Karpas-422 (cell line): ENCODE measurements around the gene GAS1. TPM values are rescaled to one million over a fixed set of nuclear protein-coding genes. Genes with fewer than 3 reads are reported as not detected.

Experiments
- DNase-seq: peaks from one replicate; pipeline ENCODE4 v3.0.0-alpha.2; 2015
- H2AFZ ChIP-seq: fragments of 200-600 bp; sonication (generic); 2 replicates; pipeline ENCODE4 v1.6.1; 2014; ENCODE audit warnings: antibody characterized with exemption, low read length, mixed read lengths
- H3K27ac ChIP-seq: fragments of 200-600 bp; sonication (generic); 2 replicates; pipeline ENCODE4 v1.5.1; 2014; ENCODE audit warnings: mild to moderate bottlenecking, low read length, moderate library complexity
- H3K27me3 ChIP-seq: fragments of 200-600 bp; sonication (generic); 2 replicates; pipeline ENCODE4 v1.6.1; 2014; ENCODE audit warnings: low read length, mixed read lengths
- H3K36me3 ChIP-seq: fragments of 200-600 bp; sonication (generic); 2 replicates; pipeline ENCODE4 v1.6.1; 2014; ENCODE audit warnings: low read length, mixed read lengths; ENCODE audit not compliant: insufficient read depth
- H3K4me1 ChIP-seq: fragments of 200-600 bp; sonication (generic); 2 replicates; pipeline ENCODE4 v1.6.1; 2014; ENCODE audit warnings: mild to moderate bottlenecking, low read length, mixed read lengths
- H3K4me2 ChIP-seq: fragments of 200-600 bp; sonication (generic); 2 replicates; pipeline ENCODE4 v1.6.1; 2014; ENCODE audit warnings: low read length, low read depth, mild to moderate bottlenecking; ENCODE audit not compliant: poor library complexity, severe bottlenecking
- H3K4me3 ChIP-seq: fragments of 200-600 bp; sonication (generic); 2 replicates; pipeline ENCODE4 v1.5.1; 2014; ENCODE audit warnings: mild to moderate bottlenecking, antibody characterized with exemption, low read length, mixed read lengths
- H3K79me2 ChIP-seq: fragments of 200-600 bp; sonication (generic); 2 replicates; pipeline ENCODE4 v1.6.1; 2014; ENCODE audit warnings: mild to moderate bottlenecking, low read length, mixed read lengths
- H3K9ac ChIP-seq: fragments of 200-600 bp; sonication (generic); 2 replicates; pipeline ENCODE4 v1.6.0; 2014; ENCODE audit warnings: low read length
- H3K9me2 ChIP-seq: fragments of 200-600 bp; sonication (generic), shearing (Covaris generic); replicated peaks from 2 replicates; pipeline ENCODE4 v1.6.0; 2014; ENCODE audit warnings: mild to moderate bottlenecking, low read length, moderate library complexity; ENCODE audit not compliant: insufficient read depth
- H3K9me3 ChIP-seq: fragments of 300-700, 200-600 bp; sonication (generic); 2 replicates; pipeline ENCODE4 v1.6.1; 2014; ENCODE audit warnings: low read length, mixed read lengths
- H4K20me1 ChIP-seq: fragments of 200-600 bp; sonication (generic); 2 replicates; pipeline ENCODE4 v1.6.1; 2014; ENCODE audit warnings: mild to moderate bottlenecking, antibody characterized with exemption, low read length, low read depth; ENCODE audit not compliant: insufficient read depth
- total RNA-seq: library from RNA; depleted of rRNA; stranded (reverse); fragments of >200 nt; shearing (Covaris generic); gene quantifications from 2 replicates; pipeline ENCODE4 v1.2.3, GENCODE V29; 2014; ENCODE audit warnings: low replicate concordance

Gene GAS1
- total RNA-seq, 1 experiment from 2014 or later = 0.15 TPM

DNA sequence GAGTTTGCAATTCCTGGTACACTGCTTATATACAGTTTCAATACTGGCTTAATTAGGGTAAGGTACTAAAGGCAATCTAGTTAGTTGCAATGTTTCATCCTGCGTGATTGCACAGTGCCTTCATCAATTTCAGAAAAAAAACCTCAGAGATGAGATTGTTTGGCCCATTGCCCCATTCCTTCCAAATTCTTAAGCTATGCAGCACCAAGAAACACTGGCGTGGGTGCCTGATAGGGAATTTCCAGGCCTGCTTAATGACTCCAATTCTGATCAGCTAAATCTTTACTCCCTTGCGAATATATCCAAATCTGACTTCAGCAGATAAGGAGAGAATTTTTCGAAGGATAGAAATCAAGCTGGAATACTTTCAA, 35.9 kb upstream of the GAS1 start:
- H2AFZ ChIP-seq = no peak overlapping the region
- H3K4me2 ChIP-seq = no peak overlapping the region

GRCh38 chr9:86980802-86981201, 33.5 kb upstream of the GAS1 start:
- H3K4me3 ChIP-seq = no peak overlapping the region
- no peak for DNase-seq
- no peak overlapping the region for H3K9ac ChIP-seq
- no peaks in the 10 kb centered on the region for H3K27me3 ChIP-seq
- H3K4me1 ChIP-seq = no peaks in the 10 kb centered on the region
- no peaks in the 10 kb centered on the region for H3K9me3 ChIP-seq
- H2AFZ ChIP-seq = no peak overlapping the region
- H3K79me2 ChIP-seq = no peaks in the 10 kb centered on the region
- H3K4me2 ChIP-seq = no peak overlapping the region
- no peaks in the 10 kb centered on the region for H3K36me3 ChIP-seq
- H4K20me1 ChIP-seq = no peaks in the 10 kb centered on the region
- H3K9me2 ChIP-seq = no peaks in the 10 kb centered on the region
- H3K27ac ChIP-seq = no peak overlapping the region

More for the DNA sequence above, 35.9 kb upstream of the GAS1 start:
- Histone ChIP-seq H3K79me2 (no peaks in the 10 kb centered on the region), H3K9me3 (no peaks in the 10 kb centered on the region), H3K9me2 (no peaks in the 10 kb centered on the region), H3K4me1 (no peaks in the 10 kb centered on the region), H3K27me3 (no peaks in the 10 kb centered on the region), H4K20me1 (no peaks in the 10 kb centered on the region), H3K4me3 (no peak overlapping the region), H3K27ac (no peak overlapping the region), H3K9ac (no peak overlapping the region), H3K36me3 (no peaks in the 10 kb centered on the region)
- DNase-seq = no peak

DNA sequence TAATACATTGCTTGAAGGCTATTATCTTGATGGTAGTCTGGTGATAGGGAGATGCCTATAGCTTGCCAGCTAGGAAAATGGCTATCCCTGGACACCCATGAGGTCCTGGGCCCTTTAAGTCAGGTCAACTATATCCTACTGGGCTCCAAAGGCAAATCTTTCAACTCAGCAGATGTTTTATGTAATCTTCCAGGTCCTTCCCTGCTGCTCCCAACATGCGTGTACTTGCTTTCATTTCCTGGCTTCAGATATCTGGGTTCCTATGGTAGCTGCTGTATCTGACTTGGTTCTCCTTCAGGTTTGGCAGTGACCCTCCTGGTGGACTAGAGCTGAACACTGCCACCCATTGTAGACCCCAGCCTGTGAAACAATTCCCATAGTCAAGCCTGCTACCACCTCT, 32.4 kb upstream of the GAS1 start:
- H3K4me3 ChIP-seq = no peak overlapping the region
- no peak overlapping the region for H3K9ac ChIP-seq
- H3K27ac ChIP-seq = no peak overlapping the region
- H3K36me3 ChIP-seq = no peaks in the 10 kb centered on the region
- no peaks in the 10 kb centered on the region for H4K20me1 ChIP-seq
- no peaks in the 10 kb centered on the region for H3K27me3 ChIP-seq
- DNase-seq = no peak
- no peaks in the 10 kb centered on the region for H3K79me2 ChIP-seq
- H3K9me2 ChIP-seq = no peaks in the 10 kb centered on the region
- no peak overlapping the region for H3K4me2 ChIP-seq
- no peaks in the 10 kb centered on the region for H3K4me1 ChIP-seq
- no peak overlapping the region for H2AFZ ChIP-seq
- no peaks in the 10 kb centered on the region for H3K9me3 ChIP-seq

GRCh38 chr9:86978922-86979474, 31.7 kb upstream of the GAS1 start:
- no peaks in the 10 kb centered on the region for H3K36me3 ChIP-seq
- H3K27ac ChIP-seq = no peak overlapping the region
- no peaks in the 10 kb centered on the region for H3K79me2 ChIP-seq
- H2AFZ ChIP-seq = no peak overlapping the region
- H4K20me1 ChIP-seq = no peaks in the 10 kb centered on the region
- H3K9me2 ChIP-seq = no peaks in the 10 kb centered on the region
- H3K4me2 ChIP-seq = no peak overlapping the region
- H3K4me1 ChIP-seq = no peaks in the 10 kb centered on the region
- no peaks in the 10 kb centered on the region for H3K27me3 ChIP-seq
- no peaks in the 10 kb centered on the region for H3K9me3 ChIP-seq
- H3K4me3 ChIP-seq = no peak overlapping the region
- no peak overlapping the region for H3K9ac ChIP-seq
- no peak for DNase-seq

DNA sequence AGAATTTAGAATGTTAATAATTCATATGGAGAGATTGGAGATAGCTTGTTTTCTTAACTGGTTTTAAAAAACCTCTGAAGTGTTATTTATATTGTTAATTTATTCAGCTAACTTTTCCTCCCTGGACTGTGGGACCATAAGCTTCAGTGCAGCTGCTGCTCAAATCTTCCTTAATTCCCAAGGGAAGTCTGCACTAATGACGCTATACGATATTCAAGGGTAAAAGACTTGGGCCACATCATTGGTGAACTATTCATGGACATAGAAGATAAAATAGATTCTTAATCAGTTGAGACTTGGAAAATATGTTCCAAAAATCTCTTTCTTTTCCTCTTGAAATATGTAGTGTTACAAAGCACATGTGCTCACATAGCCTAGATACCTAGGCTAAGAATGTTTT, 31.1 kb upstream of the GAS1 start:
- H3K9ac ChIP-seq = no peak overlapping the region
- H3K4me3 ChIP-seq = no peak overlapping the region
- H3K27me3 ChIP-seq = no peaks in the 10 kb centered on the region
- H2AFZ ChIP-seq = no peak overlapping the region
- no peaks in the 10 kb centered on the region for H3K9me2 ChIP-seq
- H3K9me3 ChIP-seq = no peaks in the 10 kb centered on the region
- no peak for DNase-seq
- no peaks in the 10 kb centered on the region for H4K20me1 ChIP-seq
- H3K4me2 ChIP-seq = no peak overlapping the region
- no peaks in the 10 kb centered on the region for H3K36me3 ChIP-seq
- H3K79me2 ChIP-seq = no peaks in the 10 kb centered on the region
- no peaks in the 10 kb centered on the region for H3K4me1 ChIP-seq
- H3K27ac ChIP-seq = no peak overlapping the region

GRCh38 chr9:86977205-86977835, 30.0 kb upstream of the GAS1 start:
- Histone ChIP-seq H3K36me3 (no peaks in the 10 kb centered on the region), H3K27me3 (no peaks in the 10 kb centered on the region), H3K4me1 (no peaks in the 10 kb centered on the region), H3K9ac (no peak overlapping the region), H3K27ac (no peak overlapping the region), H2AFZ (no peak overlapping the region), H3K9me3 (no peaks in the 10 kb centered on the region), H3K4me2 (no peak overlapping the region), H4K20me1 (no peaks in the 10 kb centered on the region), H3K9me2 (no peaks in the 10 kb centered on the region), H3K4me3 (no peak overlapping the region), H3K79me2 (no peaks in the 10 kb centered on the region)
- no peak for DNase-seq

GRCh38 chr9:86975606-86976005, 28.3 kb upstream of the GAS1 start:
- no peak overlapping the region for H3K4me3 ChIP-seq
- no peaks in the 10 kb centered on the region for H3K9me3 ChIP-seq
- no peaks in the 10 kb centered on the region for H3K4me1 ChIP-seq
- DNase-seq = no peak
- H3K4me2 ChIP-seq = no peak overlapping the region
- no peak overlapping the region for H2AFZ ChIP-seq
- H3K36me3 ChIP-seq = no peaks in the 10 kb centered on the region
- no peaks in the 10 kb centered on the region for H3K79me2 ChIP-seq
- no peak overlapping the region for H3K27ac ChIP-seq
- H3K9ac ChIP-seq = no peak overlapping the region
- H4K20me1 ChIP-seq = no peaks in the 10 kb centered on the region
- H3K27me3 ChIP-seq = no peaks in the 10 kb centered on the region
- H3K9me2 ChIP-seq = no peaks in the 10 kb centered on the region

DNA sequence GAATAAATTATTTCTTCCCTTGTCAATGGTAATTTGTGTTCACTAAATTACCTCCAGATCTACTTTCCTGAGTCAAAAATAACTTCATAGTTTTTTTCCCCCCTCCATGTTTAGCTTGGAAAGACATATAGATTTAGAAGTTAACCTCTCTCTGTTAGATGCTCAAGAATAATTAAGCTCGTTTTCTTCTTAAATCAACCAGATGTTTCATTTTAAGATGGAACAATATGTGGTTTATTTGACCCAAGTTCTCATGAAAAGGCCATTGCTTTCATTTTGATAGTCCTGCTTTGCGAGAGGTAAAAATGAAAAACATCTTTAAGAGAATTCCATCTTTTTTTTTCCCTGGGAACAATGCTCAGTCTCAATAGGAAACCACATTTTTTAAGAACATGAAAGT, 27.7 kb upstream of the GAS1 start:
- Histone ChIP-seq H2AFZ (no peak overlapping the region), H3K79me2 (no peaks in the 10 kb centered on the region), H3K4me1 (no peaks in the 10 kb centered on the region), H3K27me3 (no peaks in the 10 kb centered on the region), H3K4me2 (no peak overlapping the region), H4K20me1 (no peaks in the 10 kb centered on the region), H3K27ac (no peak overlapping the region), H3K4me3 (no peak overlapping the region), H3K9me3 (no peaks in the 10 kb centered on the region), H3K36me3 (no peaks in the 10 kb centered on the region), H3K9ac (no peak overlapping the region), H3K9me2 (no peaks in the 10 kb centered on the region)
- DNase-seq = no peak
